ENCODE data around the gene SUGCT.

The SUGCT gene

DNA sequence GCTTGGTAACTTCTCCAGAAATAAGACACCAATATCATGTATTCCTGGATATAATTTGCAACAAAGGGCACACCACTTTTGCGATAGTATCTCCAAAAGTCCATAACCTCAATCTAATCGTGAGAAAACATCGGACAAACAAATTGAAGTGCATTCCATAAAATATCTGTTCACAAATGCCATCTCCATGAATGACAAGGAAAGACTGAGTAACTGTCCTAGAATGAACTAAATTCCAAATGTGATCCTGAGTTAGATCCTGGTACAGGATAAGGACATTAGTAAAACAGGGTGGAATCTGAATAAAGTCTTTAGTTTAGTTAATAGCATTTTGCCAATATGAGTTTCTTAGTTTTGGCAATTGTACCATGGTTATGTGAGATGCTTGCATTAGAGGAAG lies 384.2 kb downstream of the SUGCT start:
- DNase-seq (ENCODE audit: low spot score in 2 of 2): no peak
- in situ Hi-C loops (cut with MboI; ENCODE audit: low sequenced_read_pairs): no loop called here
- Histone ChIP-seq H3K27me3 (ENCODE audit: low read depth) (no peaks in the 10 kb centered on the region; the same call in 1 of the 2 replicates), H3K4me3 (no peak overlapping the region), H3K9me3 (no peaks in the 10 kb centered on the region), H3K4me1 (no peaks in the 10 kb centered on the region), H3K36me3 (replicated peaks) (no peaks in the 10 kb centered on the region)

DNA sequence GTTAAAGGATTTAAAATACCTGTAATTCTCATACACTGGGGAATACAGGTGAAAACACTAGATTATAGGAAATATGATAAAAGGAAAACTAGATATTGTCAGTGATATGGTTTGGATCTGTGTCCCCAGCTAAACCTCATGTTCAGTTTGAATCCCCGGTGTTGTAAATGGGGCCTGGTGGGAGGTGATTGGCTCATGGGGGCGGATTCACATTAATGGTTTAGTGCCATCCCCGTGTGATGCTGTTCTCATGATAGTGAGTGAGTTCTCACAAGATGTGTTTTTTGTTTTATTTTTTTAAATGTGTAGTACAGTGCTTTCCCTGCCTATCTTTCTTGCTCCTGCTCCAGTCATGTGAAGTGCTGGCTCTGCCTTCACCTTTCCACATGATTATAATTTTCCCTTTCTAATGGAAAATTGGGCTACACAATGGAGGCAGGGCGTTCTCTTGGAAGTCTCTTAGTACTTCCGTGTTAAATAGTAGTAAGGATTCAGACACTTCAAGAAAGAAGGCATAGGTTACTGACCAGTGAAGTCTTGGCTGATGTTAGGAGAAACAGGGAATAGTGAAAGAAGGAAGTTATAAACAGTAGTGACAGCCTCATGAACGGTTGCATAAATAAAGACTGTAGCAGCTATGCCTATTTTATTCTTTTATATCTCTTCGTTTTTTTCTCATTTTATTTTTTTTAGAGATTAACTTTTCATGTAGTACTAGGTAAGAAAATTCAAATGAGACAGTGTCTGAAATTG lies 386.4 kb downstream of the SUGCT start:
- no peaks in the 10 kb centered on the region for H3K4me1 ChIP-seq
- in situ Hi-C loops (cut with MboI; ENCODE audit: low sequenced_read_pairs): no loop called here
- no peak for DNase-seq (ENCODE audit: low spot score in 2 of 2)

DNA sequence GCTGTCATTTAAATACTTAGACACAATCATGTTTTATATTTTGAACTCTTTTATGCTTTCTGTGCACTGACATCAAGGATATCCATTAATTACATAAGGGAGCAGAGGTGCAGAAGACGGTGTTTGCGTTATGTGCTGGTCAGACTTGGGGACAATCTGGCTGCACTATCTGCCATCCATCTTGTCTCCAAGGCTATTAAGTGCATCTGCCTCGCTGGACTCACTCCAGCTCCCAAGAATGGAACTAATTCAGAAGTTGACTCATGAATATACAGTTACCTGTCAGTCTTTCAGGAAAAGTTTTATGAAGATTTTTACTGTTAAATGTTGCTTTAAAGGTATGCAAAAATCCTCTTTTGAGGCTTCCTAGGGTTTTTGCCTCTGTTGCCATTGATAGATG lies 391.0 kb downstream of the SUGCT start:
- Histone ChIP-seq H3K9me3 (no peaks in the 10 kb centered on the region), H3K36me3 (replicated peaks) (no peaks in the 10 kb centered on the region), H3K4me3 (no peak overlapping the region), H3K4me1 (no peaks in the 10 kb centered on the region), H3K27me3 (ENCODE audit: low read depth) (no peaks in the 10 kb centered on the region)
- in situ Hi-C loops (cut with MboI; ENCODE audit: low sequenced_read_pairs): no loop called here
- DNase-seq (ENCODE audit: low spot score in 2 of 2): no peak

More for the DNA sequence above, 386.4 kb downstream of the SUGCT start:
- Histone ChIP-seq H3K36me3 (replicated peaks) (no peaks in the 10 kb centered on the region), H3K9me3 (no peaks in the 10 kb centered on the region), H3K27me3 (ENCODE audit: low read depth) (no peaks in the 10 kb centered on the region; the same call in 1 of the 2 replicates), H3K4me3 (no peak overlapping the region)

DNA sequence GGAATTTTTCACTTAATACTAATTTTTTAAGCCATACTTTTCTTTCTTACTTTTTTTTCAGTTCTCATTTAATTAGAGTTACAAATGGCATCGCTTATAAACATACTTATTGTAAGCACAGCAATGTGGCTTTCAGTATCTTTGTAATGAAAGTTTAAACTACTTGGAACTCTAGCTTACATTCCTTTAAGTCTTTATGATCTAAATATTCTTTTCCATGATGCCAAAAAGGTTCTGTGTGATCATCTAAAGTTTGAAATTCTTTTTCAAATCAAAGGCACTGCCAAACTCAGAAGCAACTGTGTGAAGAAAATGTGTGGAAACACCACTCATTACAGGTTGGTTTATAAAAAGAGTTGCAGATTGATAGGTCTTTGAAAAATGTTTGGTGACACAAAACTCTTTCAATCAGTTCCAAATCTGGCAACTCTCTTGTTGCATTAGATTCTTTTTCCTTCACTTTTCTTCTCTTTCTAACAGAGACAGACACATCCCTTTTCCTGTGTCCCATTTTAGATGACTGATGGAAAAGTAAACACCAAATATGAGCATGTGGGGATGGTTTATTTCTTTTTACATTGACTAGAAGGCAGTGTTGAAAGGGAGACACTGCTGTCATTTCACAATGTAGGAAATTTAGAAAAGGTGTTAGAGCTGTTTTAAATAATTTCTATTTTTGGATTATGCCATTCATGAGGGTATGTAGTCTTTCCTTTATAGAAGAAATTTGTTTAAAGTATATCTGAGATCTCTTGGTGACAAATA lies 392.3 kb downstream of the SUGCT start:
- Histone ChIP-seq H3K27me3 (ENCODE audit: low read depth) (no peaks in the 10 kb centered on the region), H3K36me3 (replicated peaks) (no peaks in the 10 kb centered on the region), H3K4me3 (no peak overlapping the region), H3K9me3 (no peaks in the 10 kb centered on the region), H3K4me1 (no peaks in the 10 kb centered on the region)
- in situ Hi-C loops (cut with MboI; ENCODE audit: low sequenced_read_pairs): no loop called here
- no peak for DNase-seq (ENCODE audit: low spot score in 2 of 2)

DNA sequence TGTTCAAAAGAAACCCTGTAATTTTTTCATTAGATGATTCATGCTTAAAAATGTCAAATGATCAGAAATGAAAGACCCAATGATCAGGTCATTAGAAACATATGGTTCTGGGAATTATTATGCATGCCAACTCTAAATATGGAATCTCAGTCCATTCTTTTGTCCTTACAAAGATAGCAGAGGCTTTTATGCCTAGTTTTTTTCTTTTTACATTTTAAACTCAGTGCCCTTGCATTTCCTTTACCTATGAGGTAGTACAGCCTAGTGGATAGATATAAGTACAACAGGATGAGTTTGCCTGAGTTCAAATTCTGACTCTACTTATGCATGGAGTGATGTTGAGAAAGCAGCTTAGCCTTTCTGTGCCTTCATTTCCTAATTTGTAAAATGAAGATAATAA lies 392.9 kb downstream of the SUGCT start:
- no peak overlapping the region for H3K4me3 ChIP-seq
- no peak for DNase-seq (ENCODE audit: low spot score in 2 of 2)
- H3K4me1 ChIP-seq: no peaks in the 10 kb centered on the region
- no peaks in the 10 kb centered on the region for H3K27me3 ChIP-seq (ENCODE audit: low read depth)
- in situ Hi-C loops (cut with MboI; ENCODE audit: low sequenced_read_pairs): no loop called here
- no peaks in the 10 kb centered on the region for H3K9me3 ChIP-seq
- H3K36me3 ChIP-seq (replicated peaks): no peaks in the 10 kb centered on the region

DNA sequence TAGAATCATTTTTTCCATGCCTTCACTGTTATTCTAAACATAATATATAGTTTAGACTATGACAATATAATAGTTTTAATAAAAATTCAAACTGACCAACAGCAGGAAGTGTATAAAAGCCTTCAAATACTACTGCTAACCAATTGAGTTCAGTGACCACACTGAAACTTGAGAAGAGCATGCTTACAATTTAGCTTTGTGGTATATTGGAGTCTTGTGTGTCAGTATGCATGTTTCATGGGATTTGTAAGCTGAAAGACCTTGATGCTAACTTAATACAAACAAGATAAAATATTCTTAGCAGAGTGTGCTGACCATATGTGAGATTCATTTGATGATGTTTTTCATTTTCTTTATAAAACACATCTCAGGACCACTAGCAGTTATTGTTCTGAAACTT lies 395.5 kb downstream of the SUGCT start:
- H3K9me3 ChIP-seq: no peaks in the 10 kb centered on the region
- in situ Hi-C loops (cut with MboI; ENCODE audit: low sequenced_read_pairs): no loop called here
- H3K36me3 ChIP-seq (replicated peaks): no peaks in the 10 kb centered on the region
- H3K27me3 ChIP-seq (ENCODE audit: low read depth): no peaks in the 10 kb centered on the region
- no peak overlapping the region for H3K4me3 ChIP-seq
- no peaks in the 10 kb centered on the region for H3K4me1 ChIP-seq
- DNase-seq (ENCODE audit: low spot score in 2 of 2): no peak

DNA sequence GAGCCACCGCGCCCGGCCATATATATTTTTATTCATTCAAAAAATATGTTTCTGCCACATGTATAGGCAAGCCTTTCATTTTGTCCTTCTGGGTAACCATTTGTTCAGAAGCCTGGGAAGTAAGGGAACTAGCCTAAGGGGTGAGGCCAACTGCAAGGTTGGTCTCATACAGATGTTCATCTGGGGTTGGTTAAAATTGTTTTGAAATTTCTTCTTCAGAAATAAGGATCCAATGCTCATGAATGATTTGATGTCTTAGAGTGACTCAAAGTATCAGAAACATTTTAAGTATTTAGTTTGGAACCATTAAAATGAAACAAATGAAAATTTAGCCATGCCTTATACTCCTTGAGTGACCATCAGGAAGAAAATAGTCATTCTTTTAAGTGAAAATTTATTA lies 397.2 kb downstream of the SUGCT start:
- no peak overlapping the region for H3K4me3 ChIP-seq
- no peaks in the 10 kb centered on the region for H3K27me3 ChIP-seq (ENCODE audit: low read depth)
- in situ Hi-C loops (cut with MboI; ENCODE audit: low sequenced_read_pairs): no loop called here
- no peaks in the 10 kb centered on the region for H3K36me3 ChIP-seq (replicated peaks)
- no peak for DNase-seq (ENCODE audit: low spot score in 2 of 2)
- H3K4me1 ChIP-seq: no peaks in the 10 kb centered on the region
- no peaks in the 10 kb centered on the region for H3K9me3 ChIP-seq

DNA sequence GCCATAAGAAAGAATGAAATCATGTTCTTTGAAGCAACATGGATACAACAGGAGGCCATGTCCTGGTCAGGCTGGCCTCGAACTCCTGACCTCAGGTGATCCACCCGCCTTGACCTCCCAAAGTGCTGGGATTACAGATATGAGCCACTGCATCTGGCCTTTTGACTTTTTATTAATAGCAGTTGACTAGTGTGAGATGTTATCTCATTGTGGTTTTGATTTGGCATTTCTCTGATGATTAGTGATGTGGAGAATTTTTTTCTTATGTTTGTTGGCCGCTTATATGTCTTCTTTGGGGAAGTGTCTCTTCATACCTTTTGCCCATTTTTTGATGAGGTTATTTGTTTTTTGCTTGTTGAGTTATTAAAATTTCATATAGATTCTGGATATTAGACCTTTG lies 400.9 kb downstream of the SUGCT start:
- Histone ChIP-seq H3K4me1 (no peaks in the 10 kb centered on the region), H3K9me3 (no peaks in the 10 kb centered on the region), H3K4me3 (no peak overlapping the region), H3K36me3 (replicated peaks) (no peaks in the 10 kb centered on the region), H3K27me3 (ENCODE audit: low read depth) (no peaks in the 10 kb centered on the region)
- no peak for DNase-seq (ENCODE audit: low spot score in 2 of 2)
- in situ Hi-C loops (cut with MboI; ENCODE audit: low sequenced_read_pairs): no loop called here

DNA sequence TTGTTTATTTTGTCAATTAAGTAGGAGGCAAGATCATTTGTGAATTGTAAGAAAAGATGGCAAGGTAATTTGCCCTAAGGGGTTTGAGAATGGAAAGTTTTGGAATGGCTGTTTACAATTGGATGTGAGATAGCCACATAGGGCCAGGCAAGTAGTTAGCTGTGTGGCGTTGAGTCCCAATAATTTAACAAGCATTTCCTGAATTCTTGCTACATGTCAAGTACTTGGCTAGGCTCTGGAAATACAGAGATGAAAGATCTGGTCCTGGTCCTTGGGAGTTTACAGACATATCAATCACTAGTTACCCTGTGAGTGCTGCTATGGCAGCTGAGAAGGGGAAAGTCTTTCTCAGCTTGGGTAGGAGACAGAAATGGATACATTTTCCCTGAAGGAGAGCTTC lies 401.6 kb downstream of the SUGCT start:
- Histone ChIP-seq H3K27me3 (ENCODE audit: low read depth) (no peaks in the 10 kb centered on the region), H3K9me3 (no peaks in the 10 kb centered on the region), H3K4me3 (no peak overlapping the region), H3K36me3 (replicated peaks) (no peaks in the 10 kb centered on the region), H3K4me1 (no peaks in the 10 kb centered on the region)
- in situ Hi-C loops (cut with MboI; ENCODE audit: low sequenced_read_pairs): no loop called here
- DNase-seq (ENCODE audit: low spot score in 2 of 2): no peak

DNA sequence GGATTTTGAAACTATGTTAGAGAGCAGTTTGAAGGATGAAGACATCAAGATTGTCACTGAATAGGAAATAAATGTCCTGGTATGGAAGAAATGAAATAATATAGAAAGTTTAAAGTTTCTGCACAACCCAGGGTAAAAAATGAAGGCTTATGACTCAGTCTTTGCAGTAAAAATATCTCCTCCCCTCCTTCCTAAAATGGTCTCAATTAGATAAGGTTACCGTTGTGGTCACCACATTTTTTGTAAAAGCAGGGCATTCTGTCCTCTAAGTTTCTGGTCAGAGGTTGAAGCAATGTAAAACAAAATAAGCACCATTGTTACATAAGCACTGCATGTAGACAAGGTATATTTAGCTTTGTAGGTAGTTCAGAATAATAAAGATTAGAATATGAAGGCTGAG lies 403.5 kb downstream of the SUGCT start:
- Histone ChIP-seq H3K4me1 (no peaks in the 10 kb centered on the region), H3K27me3 (ENCODE audit: low read depth) (no peaks in the 10 kb centered on the region), H3K9me3 (no peaks in the 10 kb centered on the region), H3K36me3 (replicated peaks) (no peaks in the 10 kb centered on the region), H3K4me3 (no peak overlapping the region)
- no peak for DNase-seq (ENCODE audit: low spot score in 2 of 2)
- in situ Hi-C loops (cut with MboI; ENCODE audit: low sequenced_read_pairs): no loop called here

DNA sequence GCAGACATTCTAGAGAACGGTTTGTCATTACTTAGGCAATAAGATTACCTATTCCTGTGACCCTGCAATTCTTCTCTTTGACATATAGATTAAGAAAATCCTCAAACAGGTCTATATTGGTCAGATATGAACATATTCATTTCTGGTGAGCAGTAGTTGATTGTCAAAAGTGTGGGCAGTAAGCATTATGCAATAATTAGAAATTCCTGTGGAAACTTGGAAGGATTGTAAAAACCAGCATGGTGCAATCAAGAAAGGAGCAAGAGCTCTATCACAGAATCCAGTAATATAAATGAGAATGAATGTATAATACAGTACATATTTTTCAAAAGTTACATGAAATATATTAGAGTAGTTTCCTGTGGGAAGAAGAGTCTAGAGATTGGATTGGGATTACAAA lies 406.5 kb downstream of the SUGCT start:
- Histone ChIP-seq H3K36me3 (replicated peaks) (no peaks in the 10 kb centered on the region), H3K27me3 (ENCODE audit: low read depth) (no peaks in the 10 kb centered on the region), H3K4me1 (no peaks in the 10 kb centered on the region), H3K9me3 (no peaks in the 10 kb centered on the region), H3K4me3 (no peak overlapping the region)
- in situ Hi-C loops (cut with MboI; ENCODE audit: low sequenced_read_pairs): no loop called here
- no peak for DNase-seq (ENCODE audit: low spot score in 2 of 2)

DNA sequence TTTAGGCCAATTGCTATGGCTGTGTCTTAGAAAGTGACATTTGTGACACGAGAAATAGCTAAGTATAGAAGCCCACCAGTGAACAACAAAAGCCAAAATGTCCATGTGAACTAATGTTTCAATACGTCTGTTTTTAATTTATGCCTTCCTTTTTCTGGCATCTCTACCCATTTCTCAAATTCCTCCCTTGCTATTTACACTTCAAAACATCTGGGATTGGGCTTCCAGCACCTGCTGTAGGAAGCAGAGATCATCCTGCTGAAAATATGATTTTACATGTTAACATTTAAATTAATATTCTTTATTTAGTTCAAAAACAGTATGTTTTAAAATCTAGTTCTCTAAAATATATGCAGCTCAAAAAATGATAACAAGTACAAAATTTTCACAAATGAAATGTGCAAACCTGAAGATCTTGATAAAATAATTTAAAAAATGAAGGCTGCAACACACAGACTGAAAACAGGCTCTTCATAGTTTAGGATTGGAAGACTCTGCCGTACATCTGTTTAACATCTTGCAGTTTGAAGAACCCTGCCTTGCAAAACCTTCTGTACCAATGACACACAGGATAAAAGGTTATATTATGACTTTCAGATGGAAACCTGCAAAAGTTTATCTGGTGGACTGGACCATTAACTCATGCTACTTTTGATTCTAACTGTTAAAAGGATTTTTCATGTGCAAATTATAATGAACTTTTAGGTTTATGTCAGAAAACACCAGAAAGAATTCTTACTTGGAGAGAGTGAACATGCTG lies 408.4 kb downstream of the SUGCT start:
- in situ Hi-C loops (cut with MboI; ENCODE audit: low sequenced_read_pairs): no loop called here
- DNase-seq (ENCODE audit: low spot score in 2 of 2): no peak
- H3K4me3 ChIP-seq: no peak overlapping the region
- H3K36me3 ChIP-seq (replicated peaks): no peaks in the 10 kb centered on the region
- no peaks in the 10 kb centered on the region for H3K27me3 ChIP-seq (ENCODE audit: low read depth)
- no peaks in the 10 kb centered on the region for H3K9me3 ChIP-seq
- no peaks in the 10 kb centered on the region for H3K4me1 ChIP-seq

DNA sequence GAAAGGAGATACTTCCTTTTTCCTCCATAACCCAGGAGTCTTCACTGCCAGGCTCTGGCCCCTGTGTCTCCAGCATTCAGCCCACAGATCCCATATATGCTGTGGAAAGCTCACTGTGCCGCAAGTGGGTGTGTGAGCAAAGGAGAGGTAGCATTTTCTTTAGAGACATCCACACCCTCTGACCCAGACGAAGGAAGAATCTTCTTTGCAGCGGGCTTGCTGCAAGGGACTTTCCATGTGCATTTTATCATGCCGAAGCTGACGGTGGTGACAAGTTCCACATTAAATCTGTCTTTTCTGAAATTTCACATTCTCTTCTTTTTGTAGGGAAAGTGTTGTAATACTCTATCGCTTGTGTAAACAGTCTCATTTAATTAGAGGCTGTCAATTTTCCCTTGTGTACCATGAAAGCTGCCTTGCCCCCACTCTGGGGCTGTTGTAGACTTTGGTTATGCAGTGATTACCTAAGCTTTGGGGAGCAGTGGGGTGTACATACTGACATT lies 409.5 kb downstream of the SUGCT start:
- no peaks in the 10 kb centered on the region for H3K9me3 ChIP-seq
- DNase-seq (ENCODE audit: low spot score in 2 of 2): no peak
- no peak overlapping the region for H3K4me3 ChIP-seq
- no peaks in the 10 kb centered on the region for H3K4me1 ChIP-seq
- in situ Hi-C loops (cut with MboI; ENCODE audit: low sequenced_read_pairs): no loop called here
- no peaks in the 10 kb centered on the region for H3K27me3 ChIP-seq (ENCODE audit: low read depth)
- H3K36me3 ChIP-seq (replicated peaks): no peaks in the 10 kb centered on the region

DNA sequence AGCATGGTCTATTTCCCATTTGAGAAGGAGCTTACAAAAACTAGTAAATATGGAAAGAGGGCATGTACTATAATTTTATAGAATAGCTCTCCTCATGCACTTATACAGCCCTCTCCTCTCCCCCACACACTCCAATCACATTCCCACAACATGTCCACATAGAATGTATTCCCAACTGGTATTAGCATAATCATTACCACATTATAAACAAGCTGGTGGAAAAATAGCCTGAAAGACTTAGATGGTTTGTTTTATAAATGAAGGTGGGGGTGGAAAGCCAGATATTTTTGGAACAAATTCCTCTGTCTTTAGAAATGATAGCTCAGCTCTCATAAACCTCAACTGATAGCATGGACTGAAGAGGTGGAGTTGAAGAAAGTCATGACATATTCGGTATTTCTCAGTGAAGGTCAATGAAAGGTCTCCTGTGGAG lies 410.1 kb downstream of the SUGCT start:
- in situ Hi-C loops (cut with MboI; ENCODE audit: low sequenced_read_pairs): no loop called here
- Histone ChIP-seq H3K36me3 (replicated peaks) (no peaks in the 10 kb centered on the region), H3K9me3 (no peaks in the 10 kb centered on the region), H3K4me3 (no peak overlapping the region), H3K4me1 (no peaks in the 10 kb centered on the region), H3K27me3 (ENCODE audit: low read depth) (no peaks in the 10 kb centered on the region)
- DNase-seq (ENCODE audit: low spot score in 2 of 2): no peak

All from HAP-1 (cell line).